ENCODE data around the gene BCKDHB.

BCKDHB gene

DNA sequence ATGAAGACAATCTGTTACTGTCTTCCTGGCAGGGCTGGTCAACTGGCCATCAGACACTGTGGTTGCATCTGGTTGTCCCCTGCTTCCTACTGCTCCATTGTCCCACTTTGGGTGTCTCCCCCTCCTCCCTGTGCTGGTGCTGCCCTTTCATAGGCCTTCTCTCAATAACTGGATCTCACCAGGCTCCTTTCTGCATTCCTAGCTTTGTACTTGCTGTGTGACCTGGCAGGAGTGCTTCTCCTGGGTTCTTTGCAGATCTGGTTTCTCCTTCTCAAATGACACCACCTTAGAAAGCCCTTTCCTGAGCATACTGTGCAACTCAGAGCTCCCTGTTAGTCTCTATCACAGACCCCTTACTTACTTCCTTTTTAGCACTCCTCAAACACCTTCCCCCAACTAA, 223.0 kb downstream of the BCKDHB start:
- DNase-seq (ENCODE audit: low read depth in 2 of 2), result no peak

DNA sequence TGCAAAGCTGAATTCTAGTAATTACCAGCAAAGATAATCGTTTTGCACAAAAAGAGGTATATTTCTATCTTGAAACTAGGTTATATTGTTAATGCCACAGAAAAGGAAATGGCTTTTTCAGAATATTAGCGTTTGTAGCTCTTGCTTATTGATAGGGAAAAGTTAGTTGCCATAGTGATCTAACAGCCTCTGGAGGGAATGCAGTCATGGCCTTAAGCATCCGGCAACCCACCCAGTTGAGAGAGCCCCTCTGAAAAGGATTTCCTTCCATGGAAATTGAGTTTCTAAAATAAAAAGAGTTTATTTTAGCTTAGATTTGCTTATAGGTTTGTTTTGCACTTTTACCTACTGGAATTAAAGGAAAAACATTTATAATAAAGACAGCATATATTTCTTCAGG, 224.5 kb downstream of the BCKDHB start:
- DNase-seq (ENCODE audit: low read depth in 2 of 2), result no peak

DNA sequence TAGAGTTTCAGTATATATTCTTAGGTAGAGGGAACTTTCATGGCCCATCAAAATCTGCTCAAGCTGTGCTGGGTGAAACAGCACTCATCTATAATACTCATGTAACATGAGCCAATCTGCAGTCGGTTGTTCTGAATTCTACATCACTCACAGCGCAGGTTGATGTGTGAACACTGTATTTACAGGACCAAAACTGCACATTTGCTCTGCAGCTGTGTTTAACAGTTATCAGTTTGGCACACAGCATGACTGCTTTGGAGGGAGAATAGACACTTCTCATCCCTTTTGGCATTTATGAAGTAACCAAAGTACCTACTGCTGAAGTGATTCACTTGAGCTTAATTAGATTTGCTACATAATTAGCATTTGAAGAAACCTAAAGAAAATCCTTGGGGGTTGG, 225.1 kb downstream of the BCKDHB start:
- no peak for DNase-seq (ENCODE audit: low read depth in 2 of 2)

DNA sequence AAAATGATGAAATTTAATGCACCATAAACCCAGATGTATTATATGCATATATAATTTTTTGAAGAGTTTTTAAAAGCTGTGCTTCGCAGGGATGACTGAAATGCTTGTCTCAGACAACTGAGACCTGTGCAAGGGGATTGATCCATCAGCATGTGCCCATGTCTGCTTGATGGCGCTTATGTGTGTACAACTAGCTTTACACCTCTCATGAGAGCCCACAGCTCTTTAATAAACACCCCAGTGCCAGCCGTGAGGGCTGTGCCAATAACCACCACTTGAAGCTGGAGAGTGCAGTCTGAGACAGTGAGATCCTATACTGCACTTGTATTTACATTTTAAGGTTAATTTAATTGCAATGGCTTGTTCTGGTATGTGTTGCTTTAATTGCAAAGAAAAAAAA, 225.5 kb downstream of the BCKDHB start:
- DNase-seq (ENCODE audit: low read depth in 2 of 2), result no peak

DNA sequence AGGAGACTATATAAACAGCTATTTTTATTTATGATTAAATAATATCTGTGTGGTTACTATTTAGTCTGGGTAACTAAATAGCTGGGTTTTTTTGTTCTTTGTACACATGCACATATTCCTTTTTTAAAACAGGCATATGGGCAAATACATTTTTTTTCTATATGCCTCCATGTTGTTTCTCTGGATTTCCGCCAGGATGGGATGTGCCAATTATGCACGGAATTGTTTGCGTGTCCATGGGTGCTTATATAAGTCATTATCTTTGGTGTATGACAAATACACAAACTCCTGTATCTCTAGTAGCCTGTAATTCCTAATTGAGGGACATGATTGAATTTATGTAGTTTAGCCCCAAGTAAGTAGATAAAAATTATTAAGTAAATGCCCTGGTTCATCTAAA, 226.9 kb downstream of the BCKDHB start:
- DNase-seq (ENCODE audit: low read depth in 2 of 2), result no peak

DNA sequence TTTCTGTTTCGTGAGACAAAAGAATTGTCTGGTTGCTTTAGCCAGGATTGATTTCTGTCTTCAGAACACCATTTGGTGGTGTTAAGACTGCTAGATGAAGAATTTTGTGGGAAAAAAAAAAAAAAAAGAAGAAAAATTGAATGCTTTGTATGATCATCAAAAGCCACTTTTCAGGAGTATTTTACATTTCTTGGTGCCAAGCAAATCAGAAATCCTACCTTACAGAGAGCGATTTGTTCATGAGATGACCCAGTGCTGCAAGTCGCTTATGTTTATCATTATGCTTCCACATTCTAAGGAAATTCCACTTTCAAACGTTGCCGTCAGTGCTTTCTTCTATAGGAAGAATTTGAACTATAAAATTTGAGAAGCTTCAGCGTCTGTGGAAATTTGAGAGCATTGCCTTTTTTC, 228.7 kb downstream of the BCKDHB start:
- no peak for DNase-seq (ENCODE audit: low read depth in 2 of 2)

DNA sequence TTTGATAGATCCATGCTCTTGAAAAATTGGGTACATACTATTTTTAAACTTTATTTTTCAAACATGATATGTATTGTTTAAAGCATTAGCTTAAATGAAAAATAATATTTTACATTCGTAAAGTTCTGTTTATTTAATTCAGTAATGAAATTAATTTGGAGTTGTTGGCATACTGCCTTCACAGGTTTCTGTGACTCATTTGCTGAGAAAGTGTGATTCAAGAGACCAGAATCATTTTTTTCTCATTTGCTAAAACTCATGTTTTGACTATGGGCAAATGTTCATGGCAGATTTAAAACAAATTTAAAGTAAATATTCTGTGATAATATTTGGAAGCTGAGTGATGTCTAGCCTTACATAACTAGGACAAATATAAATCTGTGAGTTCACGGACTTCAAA, 230.4 kb downstream of the BCKDHB start:
- DNase-seq (ENCODE audit: low read depth in 2 of 2), result no peak

DNA sequence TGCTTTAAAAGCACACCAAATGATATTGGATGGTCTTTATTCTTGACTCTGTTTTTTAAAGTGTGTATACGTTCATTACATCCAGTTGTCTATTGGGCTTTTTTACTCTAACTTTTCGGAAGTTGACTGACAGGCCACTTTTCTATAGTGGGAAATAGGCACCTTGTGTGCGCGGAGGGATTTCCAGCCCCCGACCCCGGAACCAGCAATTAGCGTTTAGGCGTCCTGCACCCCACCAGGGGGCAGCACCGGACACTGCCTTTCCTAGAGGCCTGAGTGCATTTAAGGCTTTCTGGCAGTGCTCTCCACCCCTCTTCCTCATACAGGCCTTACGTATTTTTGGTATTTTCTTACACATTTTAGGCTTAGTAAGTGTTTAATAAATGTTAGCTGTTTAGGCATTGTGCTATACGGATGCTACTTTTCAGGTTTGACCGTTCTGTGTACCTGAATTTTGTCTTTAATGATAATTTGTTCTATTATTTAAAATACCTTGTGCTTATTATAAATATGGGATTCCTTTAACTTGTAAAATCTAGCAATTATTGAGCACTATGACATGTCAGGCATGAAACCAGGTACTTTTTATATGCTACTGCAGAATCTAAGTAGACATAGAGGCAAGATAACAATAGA, 231.8 kb downstream of the BCKDHB start:
- no peak for DNase-seq (ENCODE audit: low read depth in 2 of 2)

DNA sequence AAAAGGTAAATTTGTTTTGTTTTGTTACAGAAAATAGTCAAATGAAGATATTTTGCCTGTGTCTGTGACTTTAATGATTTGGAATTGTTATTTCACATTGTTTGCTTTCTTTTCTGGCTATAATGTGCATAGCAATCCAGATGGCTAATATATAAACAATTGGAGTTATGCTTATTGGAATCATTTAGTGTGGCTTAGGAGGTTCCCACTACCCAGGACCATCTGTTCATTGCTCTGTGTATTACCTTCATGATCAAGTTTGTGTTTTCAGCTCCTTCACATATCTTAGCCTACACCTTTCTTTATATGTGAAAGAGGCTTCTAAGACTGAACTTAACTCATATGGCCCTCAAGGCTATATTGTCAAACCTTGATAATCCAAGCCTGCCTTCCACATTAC, 232.9 kb downstream of the BCKDHB start:
- DNase-seq (ENCODE audit: low read depth in 2 of 2), result no peak

DNA sequence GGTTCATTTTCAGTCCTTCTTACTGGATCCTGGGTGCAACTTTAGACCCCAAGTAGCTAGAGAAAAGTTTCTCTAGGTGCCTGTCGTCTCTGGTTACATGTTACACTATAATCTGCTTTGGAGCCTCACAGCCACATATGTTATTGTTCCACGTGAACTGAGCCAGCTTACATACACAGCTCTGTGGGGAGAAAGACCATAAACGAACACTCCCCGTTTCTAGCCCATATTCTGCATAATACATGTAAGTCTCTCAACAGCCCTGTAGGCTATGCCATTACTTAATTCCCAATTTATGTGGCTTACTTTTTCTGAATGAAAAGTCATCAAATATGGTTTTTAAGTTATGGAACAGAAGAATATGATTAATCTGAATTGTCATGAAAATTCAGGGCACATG, 233.8 kb downstream of the BCKDHB start:
- no peak for DNase-seq (ENCODE audit: low read depth in 2 of 2)

DNA sequence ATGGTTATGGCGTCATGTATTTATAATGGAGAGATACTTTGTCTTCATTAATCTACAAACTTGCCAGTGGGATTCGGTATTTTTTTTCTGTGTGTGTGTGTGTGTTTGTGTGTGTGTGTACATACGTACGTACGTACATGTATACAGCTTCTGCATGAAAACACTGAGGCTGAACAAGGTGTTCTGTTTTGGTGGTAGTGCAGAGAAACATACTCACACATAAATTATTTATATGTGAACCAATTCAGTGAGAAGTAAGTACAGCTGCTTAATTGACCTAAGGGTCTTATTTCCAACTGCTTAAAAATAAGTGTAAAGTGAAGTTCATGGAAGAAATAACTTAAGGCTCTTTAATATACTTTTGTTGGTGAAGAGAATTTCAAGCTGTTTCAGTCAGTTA, 234.2 kb downstream of the BCKDHB start:
- no peak for DNase-seq (ENCODE audit: low read depth in 2 of 2)

DNA sequence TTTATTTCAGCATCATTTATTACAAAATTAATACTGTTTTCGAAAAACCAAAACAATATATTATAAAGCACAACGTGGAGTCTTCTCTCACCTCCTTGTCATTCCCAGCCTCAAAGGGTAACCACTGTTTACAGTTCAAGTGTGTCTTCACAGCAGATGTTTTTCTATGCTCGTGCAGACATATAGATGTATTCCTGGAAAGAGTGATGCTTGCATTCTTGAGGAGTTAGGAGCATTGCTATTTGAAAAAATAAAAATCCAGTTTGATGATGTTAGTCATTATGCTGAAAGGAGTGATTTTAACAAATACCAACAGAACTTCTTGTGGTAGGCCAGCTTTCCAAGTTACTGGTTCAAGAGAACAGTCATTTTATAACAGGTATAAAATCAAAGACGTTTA, 234.9 kb downstream of the BCKDHB start:
- peak; percentile 90 to 91 for DNase-seq (ENCODE audit: low read depth in 2 of 2)

DNA sequence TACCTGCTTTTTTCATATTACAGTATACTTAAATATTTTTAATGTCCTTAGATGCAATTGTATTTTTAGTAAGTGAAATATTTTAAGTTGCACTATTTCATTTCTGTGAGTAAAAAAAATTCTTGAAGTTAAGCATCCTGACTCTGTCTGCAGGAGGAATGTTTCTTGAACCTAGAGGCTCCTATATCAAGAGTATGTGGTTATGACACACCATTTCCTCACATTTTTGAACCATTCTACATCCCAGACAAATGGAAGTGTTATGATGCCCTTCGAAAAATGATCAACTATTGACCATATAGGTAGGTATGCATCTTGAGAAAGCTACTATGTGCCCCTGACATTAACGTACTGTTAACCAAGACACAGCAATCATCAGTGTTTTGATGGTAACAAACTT, 237.0 kb downstream of the BCKDHB start:
- DNase-seq (ENCODE audit: low read depth in 2 of 2), result peak in 1 of 2 experiments; percentile 35

DNA sequence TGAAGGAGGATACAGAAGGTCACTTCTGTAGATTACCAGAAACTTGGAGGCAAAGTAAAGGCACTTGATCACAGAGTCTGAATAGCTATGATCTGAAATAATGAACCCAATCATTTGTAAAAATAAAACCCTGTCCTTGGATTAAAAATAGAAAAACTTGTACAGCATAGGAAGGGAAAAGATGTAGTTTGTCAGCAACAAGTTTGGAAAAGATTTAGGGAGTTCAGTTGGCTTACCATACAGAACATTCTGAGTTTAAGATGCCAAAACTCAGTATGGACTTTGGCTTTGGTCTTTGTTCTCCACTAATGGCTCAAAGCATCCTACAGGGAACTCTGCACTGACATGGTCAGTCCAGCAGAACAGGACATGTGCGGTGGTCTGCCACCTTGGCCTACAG, 240.6 kb downstream of the BCKDHB start:
- DNase-seq (ENCODE audit: low read depth in 2 of 2), result no peak

DNA sequence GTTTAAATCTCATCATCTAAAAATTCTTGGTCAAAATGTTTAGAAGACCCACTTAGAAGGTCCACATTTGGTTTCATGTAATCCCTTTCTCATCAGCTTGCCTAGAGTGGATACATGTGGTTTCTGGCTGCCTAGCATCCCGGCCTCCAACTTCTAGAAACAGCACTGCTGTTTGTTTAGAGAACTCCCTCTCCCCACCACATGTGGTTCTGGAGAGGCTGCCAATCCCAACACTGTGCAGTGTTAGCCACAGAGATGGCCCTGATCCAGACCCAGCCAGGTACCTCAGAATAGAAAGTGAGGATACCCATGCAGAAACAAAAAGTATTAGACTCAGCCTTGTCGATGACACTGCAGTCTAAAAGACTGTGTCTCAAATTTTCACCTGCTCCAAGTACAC, 241.8 kb downstream of the BCKDHB start:
- DNase-seq (ENCODE audit: low read depth in 2 of 2), result peak in 1 of 2 experiments; percentile 49

DNA sequence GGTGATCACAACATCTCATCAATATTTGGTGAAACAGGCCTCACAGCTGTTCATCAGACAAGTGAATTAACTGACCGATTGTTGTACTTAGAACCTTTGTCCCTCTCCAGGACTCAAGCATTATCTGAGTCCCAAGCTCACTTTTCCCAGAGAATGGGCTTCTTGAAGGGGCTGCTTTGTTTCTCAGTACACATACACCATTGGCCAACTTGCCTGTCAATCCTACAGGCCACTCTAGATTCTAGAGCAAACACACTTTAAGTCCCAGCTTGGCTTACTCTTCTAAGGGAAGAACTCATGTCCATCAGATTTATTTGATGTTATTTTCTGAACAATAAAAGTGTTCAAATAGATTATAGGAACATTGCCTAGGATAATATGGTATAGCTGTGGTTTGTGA, 249.5 kb downstream of the BCKDHB start:
- DNase-seq (ENCODE audit: low read depth in 2 of 2), result no peak

DNA sequence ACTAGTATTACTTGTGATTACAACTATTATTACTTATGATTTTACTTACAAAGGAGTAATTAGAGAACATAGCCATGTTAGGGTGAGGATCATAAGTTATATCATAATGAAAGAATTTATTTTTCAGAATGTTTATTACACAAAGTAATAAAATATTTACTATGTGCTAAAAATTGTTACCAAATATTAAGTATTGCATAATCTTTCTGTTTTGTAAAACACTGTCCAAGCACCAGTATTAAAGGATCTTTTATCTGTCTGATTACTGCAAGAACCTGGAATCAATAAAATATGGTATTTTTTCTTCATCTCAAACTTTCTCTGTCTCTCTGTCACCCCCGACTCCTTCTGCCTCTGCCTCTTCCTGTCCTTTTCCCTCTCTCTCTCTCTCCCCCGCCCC, 250.1 kb downstream of the BCKDHB start:
- no peak for DNase-seq (ENCODE audit: low read depth in 2 of 2)

DNA sequence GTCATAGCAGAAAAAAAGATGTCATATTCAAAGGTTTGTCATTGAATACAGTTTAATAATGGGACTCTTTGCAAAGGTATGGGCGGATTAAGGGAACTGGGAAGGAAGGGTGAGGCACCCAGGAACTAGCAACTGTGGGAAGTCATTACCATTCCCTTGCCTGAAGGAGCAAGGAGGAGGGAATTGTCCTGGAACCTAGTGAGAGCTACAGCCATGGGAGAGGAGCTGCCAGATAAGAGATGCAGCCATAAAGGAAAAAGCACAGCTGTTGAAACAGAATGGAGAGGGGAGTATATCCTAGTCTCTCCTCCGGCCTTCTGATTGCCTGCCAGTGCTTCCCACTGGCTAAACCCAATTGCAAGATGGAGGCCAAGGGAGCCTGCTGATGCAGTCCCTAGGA, 250.6 kb downstream of the BCKDHB start:
- no peak for DNase-seq (ENCODE audit: low read depth in 2 of 2)

DNA sequence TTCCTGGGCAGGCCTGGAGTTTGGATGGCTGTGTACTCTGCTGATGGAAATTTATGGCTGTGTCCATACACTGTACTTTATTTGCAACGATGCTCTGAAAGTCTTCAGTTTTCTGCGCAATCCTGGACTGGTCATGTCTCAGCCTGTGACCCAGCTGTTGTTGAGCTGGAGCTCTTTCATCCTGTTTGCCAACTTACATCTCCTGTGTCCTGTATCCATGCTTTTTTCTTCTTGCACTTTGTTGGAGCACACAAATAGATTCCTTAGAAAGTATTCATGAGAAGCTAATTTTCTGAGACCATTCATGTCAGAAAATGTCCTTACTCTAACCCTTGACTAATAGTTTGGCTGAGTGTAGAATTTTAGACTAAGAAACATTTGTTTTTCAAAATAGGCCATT, 251.2 kb downstream of the BCKDHB start:
- DNase-seq (ENCODE audit: low read depth in 2 of 2), result no peak

DNA sequence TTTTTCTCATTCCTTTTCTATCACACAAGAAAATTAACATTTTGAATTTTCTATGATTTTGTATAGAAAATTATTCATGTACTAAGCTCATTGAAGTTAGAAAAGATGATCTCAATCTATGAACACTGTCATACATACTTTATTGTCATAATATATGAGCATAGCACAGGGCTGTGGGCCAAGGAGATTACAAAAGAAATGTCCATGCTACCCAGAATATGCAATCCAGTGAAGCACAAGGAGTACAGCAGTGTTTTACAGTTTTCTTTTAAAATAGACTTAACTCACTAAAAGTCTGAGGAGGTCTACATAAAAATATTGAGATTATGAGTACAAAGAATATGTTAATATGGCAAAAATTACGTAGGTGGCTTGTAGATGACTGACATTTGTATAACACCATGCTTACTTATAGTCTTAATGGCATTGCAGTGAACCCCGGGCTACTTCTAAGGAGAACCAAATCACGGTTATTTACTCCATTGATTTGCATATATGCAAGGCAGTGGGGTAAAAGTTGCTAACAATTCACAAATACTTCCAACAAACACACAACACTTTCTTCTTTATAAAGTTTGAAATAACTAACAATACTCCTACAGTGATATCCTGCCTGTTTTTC, 257.1 kb downstream of the BCKDHB start:
- peak; percentile 53 to 54 for DNase-seq (ENCODE audit: low read depth in 2 of 2)

DNA sequence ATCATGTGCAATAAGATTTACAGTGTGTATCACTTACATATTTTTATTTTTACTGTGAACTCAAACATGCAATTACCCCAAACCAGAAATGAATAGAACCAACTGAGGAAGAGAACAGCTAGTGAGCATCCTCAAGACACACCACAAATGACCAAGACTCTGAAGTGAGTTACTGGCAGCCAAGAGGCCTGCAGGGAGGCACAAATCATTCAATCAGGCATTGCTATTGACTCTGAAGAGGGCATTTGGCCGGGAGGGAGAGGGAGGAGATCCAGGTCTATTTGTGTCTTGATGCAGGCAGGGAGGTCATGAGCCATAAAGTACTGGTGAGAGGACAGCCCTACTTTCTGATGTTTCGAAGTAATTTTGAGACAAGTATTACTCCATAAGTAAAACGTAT, 257.7 kb downstream of the BCKDHB start:
- no peak for DNase-seq (ENCODE audit: low read depth in 2 of 2)

DNA sequence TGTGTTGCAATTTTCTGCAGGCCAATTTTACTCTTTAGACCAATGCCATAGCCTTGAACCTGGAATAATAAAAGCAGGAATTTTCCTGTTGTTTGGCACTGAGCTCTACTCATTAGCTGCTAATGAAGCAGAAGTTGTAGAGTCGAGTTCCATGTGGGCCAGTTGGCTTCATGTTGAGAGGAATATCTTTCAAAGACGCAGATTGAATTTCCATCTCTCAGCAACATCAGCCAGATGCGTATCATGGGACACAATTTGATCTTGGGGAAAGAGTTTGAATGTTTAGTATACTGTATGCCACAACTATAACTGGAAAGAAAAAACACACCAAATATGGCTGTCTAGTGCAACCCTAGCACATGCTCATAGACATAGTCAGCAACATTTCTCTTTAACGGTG, 259.6 kb downstream of the BCKDHB start:
- DNase-seq (ENCODE audit: low read depth in 2 of 2), result no peak

DNA sequence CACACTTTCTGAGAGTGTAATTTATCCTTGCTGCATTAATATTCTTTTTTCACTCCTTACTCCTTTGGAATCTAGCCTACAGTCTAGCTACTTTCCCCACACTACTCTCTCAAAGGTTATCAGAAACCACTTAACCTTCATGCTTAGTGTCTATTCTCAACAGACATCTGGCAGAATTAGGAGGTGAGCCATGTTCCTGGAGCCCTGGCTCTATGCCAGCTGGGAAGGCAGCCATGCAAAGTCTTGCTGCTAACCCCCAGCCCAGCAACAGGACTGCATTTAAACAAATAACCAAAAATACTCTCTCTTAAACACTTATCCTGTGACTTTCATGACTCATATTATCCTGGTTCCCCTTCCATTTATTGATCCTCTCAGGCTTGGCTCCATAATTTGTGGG, 260.2 kb downstream of the BCKDHB start:
- peak; percentile 35 to 50 for DNase-seq (ENCODE audit: low read depth in 2 of 2)

DNA sequence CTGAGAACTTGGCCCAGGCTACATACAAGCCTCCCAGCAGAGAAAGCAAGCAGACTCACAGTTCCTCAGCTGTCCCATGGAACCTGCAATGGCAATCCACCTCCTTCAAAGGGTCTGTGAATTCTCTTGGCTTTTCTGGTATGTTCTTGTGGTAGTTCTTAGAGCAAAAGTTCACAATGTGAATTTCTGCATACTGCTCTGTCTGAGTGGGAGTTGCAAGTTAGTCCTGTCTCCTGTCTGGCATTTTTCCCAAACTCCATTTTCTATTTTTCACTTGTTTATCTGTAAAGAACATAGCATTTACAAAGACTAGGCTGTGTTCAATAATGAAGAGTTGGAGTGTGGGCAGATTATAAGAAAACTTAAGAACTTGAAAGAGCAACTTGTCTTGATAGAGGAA, 269.9 kb downstream of the BCKDHB start:
- no peak for DNase-seq (ENCODE audit: low read depth in 2 of 2)

Measured in fibroblast of skin of left quadriceps (primary cell).